Ishikawa (cell line): ENCODE results near the gene MAPK1.

Experiments
- CEBPB ChIP-seq: IDR thresholded peaks from 2 replicates; pipeline ENCODE4 v1.6.1; 2012
- CREB1 ChIP-seq: IDR thresholded peaks from 2 replicates; pipeline ENCODE4 v1.6.1; 2012; ENCODE audit warnings: low read depth
- EGR1 ChIP-seq: IDR thresholded peaks from 2 replicates; pipeline ENCODE4 v1.6.1; 2012
- EP300 ChIP-seq: IDR thresholded peaks from 2 replicates; pipeline ENCODE4 v1.6.1; 2012; ENCODE audit warnings: borderline replicate concordance
- FOXM1 ChIP-seq: IDR thresholded peaks from 2 replicates; pipeline ENCODE4 v1.6.1; 2012; ENCODE audit warnings: low read depth, borderline replicate concordance
- NFIC ChIP-seq: IDR thresholded peaks from 2 replicates; pipeline ENCODE4 v1.6.1; 2012
- RAD21 ChIP-seq: IDR thresholded peaks from 2 replicates; pipeline ENCODE4 v1.6.1; 2012; ENCODE audit warnings: low read depth
- TAF1 ChIP-seq: IDR thresholded peaks from 2 replicates; pipeline ENCODE4 v1.6.1; 2012; ENCODE audit warnings: low read depth, mild to moderate bottlenecking
- TCF12 ChIP-seq: IDR thresholded peaks from 2 replicates; pipeline ENCODE4 v1.6.1; 2012; ENCODE audit warnings: low read depth
- TEAD4 ChIP-seq: IDR thresholded peaks from 2 replicates; pipeline ENCODE4 v1.6.1; 2012
- YY1 ChIP-seq: IDR thresholded peaks from 2 replicates; pipeline ENCODE4 v1.6.1; 2012; ENCODE audit warnings: low read depth
- ZBTB7A ChIP-seq: IDR thresholded peaks from 2 replicates; pipeline ENCODE4 v1.6.1; 2012; ENCODE audit warnings: low read depth
- TF ChIP-seq, protein P1 (sequence below): IDR thresholded peaks from 2 replicates; pipeline ENCODE4 v1.6.1; 2012
- TF ChIP-seq, protein P2 (sequence below): IDR thresholded peaks from 2 replicates; pipeline ENCODE4 v1.6.1; 2012
- TF ChIP-seq, protein P3 (sequence below): IDR thresholded peaks from 2 replicates; pipeline ENCODE4 v1.6.1; 2012; ENCODE audit warnings: low read depth, mild to moderate bottlenecking

MAPK1 gene

DNA sequence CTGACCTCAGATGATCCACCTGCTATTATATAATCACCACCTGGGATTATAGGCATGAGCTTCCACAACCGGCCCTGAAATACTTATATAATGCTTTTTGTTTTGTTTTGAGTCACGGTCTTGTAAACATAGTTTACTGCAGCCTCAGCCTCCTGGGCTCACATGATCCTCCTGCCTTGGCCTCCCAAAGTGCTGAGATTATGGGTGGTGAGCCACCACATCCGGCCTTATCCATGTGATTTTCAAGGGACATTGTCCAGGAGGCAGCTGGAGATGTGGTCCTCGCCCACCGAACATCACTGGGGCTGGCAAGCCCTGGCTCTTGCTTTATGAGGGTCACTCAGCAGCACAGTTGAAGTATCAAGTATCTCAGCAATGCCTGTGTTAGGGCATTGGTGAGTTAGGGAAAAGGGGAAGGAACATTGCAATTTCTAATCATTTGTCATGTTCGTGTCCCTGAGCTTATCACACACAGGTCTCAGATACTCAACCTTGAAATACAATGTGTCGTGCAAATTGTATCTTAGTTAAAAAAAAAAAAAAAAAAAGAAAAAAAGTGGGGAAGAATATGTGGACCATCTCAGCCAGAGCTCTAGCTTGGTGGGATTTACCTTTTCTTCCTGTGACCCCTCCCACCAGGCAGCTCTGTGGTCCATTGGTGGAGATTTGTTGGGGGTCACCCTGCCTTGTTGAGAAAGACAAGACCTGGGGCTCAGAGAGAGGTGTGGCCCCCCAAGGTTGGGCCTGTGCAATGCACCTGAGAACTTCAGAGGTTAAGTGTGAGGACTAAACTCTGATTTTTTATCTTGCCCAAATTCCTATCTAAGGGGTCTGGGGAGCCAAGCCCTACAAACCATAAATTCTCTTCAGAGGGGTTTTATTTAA is 40.4 kb upstream of the MAPK1 start:
- TF ChIP-seq YY1 (no peak), EP300 (no peak), EGR1 (no peak), TCF12 (no peak), TEAD4 (no peak), RAD21 (no peak), TAF1 (no peak)
- TF ChIP-seq, protein P1, sequence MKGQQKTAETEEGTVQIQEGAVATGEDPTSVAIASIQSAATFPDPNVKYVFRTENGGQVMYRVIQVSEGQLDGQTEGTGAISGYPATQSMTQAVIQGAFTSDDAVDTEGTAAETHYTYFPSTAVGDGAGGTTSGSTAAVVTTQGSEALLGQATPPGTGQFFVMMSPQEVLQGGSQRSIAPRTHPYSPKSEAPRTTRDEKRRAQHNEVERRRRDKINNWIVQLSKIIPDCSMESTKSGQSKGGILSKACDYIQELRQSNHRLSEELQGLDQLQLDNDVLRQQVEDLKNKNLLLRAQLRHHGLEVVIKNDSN = no peak
- TF ChIP-seq, protein P2, sequence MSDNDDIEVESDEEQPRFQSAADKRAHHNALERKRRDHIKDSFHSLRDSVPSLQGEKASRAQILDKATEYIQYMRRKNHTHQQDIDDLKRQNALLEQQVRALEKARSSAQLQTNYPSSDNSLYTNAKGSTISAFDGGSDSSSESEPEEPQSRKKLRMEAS = no peak
- TF ChIP-seq, protein P3, sequence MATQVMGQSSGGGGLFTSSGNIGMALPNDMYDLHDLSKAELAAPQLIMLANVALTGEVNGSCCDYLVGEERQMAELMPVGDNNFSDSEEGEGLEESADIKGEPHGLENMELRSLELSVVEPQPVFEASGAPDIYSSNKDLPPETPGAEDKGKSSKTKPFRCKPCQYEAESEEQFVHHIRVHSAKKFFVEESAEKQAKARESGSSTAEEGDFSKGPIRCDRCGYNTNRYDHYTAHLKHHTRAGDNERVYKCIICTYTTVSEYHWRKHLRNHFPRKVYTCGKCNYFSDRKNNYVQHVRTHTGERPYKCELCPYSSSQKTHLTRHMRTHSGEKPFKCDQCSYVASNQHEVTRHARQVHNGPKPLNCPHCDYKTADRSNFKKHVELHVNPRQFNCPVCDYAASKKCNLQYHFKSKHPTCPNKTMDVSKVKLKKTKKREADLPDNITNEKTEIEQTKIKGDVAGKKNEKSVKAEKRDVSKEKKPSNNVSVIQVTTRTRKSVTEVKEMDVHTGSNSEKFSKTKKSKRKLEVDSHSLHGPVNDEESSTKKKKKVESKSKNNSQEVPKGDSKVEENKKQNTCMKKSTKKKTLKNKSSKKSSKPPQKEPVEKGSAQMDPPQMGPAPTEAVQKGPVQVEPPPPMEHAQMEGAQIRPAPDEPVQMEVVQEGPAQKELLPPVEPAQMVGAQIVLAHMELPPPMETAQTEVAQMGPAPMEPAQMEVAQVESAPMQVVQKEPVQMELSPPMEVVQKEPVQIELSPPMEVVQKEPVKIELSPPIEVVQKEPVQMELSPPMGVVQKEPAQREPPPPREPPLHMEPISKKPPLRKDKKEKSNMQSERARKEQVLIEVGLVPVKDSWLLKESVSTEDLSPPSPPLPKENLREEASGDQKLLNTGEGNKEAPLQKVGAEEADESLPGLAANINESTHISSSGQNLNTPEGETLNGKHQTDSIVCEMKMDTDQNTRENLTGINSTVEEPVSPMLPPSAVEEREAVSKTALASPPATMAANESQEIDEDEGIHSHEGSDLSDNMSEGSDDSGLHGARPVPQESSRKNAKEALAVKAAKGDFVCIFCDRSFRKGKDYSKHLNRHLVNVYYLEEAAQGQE = no peak

DNA sequence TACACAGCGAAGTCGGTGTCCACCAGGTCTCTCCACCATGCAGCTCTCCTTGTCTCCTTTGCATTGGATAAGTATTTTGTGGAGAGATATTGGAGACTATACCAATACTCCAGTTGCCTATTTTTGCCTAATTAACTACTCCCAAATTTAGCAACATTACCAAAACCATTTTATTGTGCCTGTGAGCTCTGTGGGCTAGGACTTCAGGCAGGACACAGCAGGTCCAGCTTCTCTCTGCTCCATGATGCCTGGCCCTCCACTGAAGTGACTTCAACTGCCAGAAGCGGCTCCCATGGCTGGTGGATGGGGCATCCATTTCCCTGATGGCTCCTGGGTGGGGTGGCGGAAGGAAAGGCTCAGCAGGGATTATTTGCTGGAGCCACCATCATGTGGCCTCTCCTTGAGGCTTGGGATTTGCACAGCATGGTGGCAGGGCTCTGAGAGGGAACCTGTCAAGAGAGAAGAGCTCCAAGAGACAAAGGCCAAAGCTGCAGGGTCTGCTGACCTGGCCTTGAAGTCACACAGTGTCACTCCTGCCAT is 36.9 kb upstream of the MAPK1 start:
- no peak for TF ChIP-seq CEBPB
- no peak for TF ChIP-seq RAD21
- TF ChIP-seq, protein P1 = no peak
- no peak for TF ChIP-seq TAF1
- no peak for TF ChIP-seq CREB1
- TF ChIP-seq TCF12 = no peak
- no peak for TF ChIP-seq EGR1
- TF ChIP-seq ZBTB7A = no peak
- TF ChIP-seq, protein P3 = no peak
- TF ChIP-seq NFIC = no peak
- TF ChIP-seq YY1 = no peak
- TF ChIP-seq FOXM1 = no peak
- TF ChIP-seq EP300 = no peak
- TF ChIP-seq, protein P2 = no peak

DNA sequence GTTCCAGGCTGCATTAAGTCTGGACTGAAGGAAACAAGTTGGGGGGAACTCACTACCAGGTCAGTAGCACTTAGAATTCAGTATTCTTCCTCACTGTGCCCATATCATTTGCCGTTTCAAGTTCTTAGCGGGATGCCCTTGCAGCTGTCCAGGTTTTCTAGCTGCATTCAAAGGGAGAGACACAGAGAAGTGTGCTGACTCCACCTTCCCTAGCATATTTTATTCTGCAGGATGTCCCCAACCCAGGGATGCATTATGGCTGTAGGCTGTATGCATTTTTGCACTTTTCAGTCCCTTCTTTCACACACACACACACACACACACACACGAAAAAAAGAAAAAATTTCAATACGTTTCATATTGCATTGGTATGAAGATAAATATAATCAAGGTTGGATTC is 35.8 kb upstream of the MAPK1 start:
- TF ChIP-seq FOXM1 = no peak

DNA sequence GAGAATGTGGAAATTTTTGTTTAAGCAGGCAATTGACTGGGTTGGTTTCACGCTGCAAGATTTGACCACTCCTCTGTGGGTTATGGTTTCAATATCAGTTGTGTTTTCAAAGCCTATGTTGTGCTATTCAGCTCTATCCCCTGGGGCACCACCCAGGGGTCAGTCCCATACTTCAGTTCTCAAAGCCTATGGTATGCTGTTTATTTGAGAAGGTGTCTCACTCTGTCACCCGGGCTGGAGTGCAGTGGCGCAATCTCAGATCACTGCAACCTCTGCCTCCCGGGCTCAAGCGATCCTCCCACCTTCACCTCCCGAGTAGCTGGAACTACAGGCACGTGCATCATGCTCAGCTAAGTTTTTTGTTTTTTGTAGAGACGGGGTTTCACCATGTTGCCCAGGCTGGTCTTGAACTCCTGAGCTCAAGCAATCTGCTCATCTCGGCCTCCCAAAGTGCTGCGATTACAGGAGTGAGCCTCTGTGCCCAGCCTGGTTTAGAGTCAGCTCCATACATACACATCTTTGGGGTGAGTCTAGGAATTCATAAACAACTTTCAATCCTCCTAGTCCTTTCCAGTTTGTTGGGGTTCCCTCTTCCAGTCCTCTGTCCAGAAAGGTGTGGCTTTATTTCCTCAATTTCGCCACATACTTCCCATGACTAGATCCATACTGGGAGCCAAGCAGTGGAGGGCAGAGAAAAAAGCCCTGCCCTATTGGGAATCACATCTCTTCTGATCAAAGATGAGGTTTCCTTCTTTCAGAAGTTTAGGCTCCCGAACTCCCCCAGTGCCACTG is 35.0 kb upstream of the MAPK1 start:
- TF ChIP-seq, protein P1 = no peak
- TF ChIP-seq NFIC (no peak), TCF12 (no peak), YY1 (no peak), RAD21 (no peak), ZBTB7A (no peak)
- TF ChIP-seq, protein P3 = no peak
